Nephron progenitor cell (in vitro differentiated cells): ENCODE results near the gene NFATC1.

Source experiments
- DNase-seq: peaks from one replicate; pipeline ENCODE4 v3.0.0; 2021
- H3K27ac Mint-ChIP-seq: 2 replicates; pipeline ENCODE4 v1.8.0; 2021; ENCODE audit warnings: mild to moderate bottlenecking, moderate library complexity, mixed read lengths
- H3K27me3 Mint-ChIP-seq: 2 replicates; pipeline ENCODE4 v1.8.0; 2021; ENCODE audit warnings: mild to moderate bottlenecking, low read depth, mixed read lengths; ENCODE audit not compliant: poor library complexity
- H3K36me3 Mint-ChIP-seq: 2 replicates; pipeline ENCODE4 v1.8.0; 2021; ENCODE audit warnings: low read depth, mixed read lengths
- H3K4me1 Mint-ChIP-seq: 2 replicates; pipeline ENCODE4 v1.8.0; 2021; ENCODE audit warnings: mixed read lengths
- H3K4me3 Mint-ChIP-seq: 2 replicates; pipeline ENCODE4 v1.8.0; 2021; ENCODE audit warnings: mild to moderate bottlenecking, moderate library complexity, mixed read lengths
- H3K9me3 Mint-ChIP-seq: 2 replicates; pipeline ENCODE4 v1.8.0; 2021; ENCODE audit warnings: mild to moderate bottlenecking, moderate library complexity, mixed read lengths
- CTCF ChIP-seq: fragments of 200-600 bp; sonication (generic); IDR thresholded peaks from 2 replicates; pipeline ENCODE4 v1.5.0; 2021; ENCODE audit warnings: antibody characterized with exemption

Gene NFATC1

GRCh38 chr18:79575891-79576685 lies 180.4 kb downstream of the NFATC1 start:
- no peak overlapping the region for H3K27ac Mint-ChIP-seq
- DNase-seq = no peak
- peaks cover 27% of the 10 kb centered on the region for H3K9me3 Mint-ChIP-seq
- H3K4me3 Mint-ChIP-seq = no peak overlapping the region
- TF ChIP-seq CTCF = no peak
- peaks cover 6% of the 10 kb centered on the region for H3K36me3 Mint-ChIP-seq
- peaks cover 31% of the 10 kb centered on the region for H3K4me1 Mint-ChIP-seq
- no peaks in the 10 kb centered on the region for H3K27me3 Mint-ChIP-seq

GRCh38 chr18:79576686-79577351 lies 181.1 kb downstream of the NFATC1 start:
- no peak overlapping the region for H3K27ac Mint-ChIP-seq
- no peak overlapping the region for H3K4me3 Mint-ChIP-seq
- TF ChIP-seq CTCF = no peak
- peaks cover 29% of the 10 kb centered on the region for H3K4me1 Mint-ChIP-seq
- peaks cover 21% of the 10 kb centered on the region for H3K9me3 Mint-ChIP-seq
- H3K27me3 Mint-ChIP-seq = no peaks in the 10 kb centered on the region
- peaks cover 6% of the 10 kb centered on the region for H3K36me3 Mint-ChIP-seq
- no peak for DNase-seq

- DNase-seq = no peak
- H3K36me3 Mint-ChIP-seq = no peaks in the 10 kb centered on the region
These were observed 182.0 kb downstream of the NFATC1 start for GRCh38 chr18:79577451-79578395.

GRCh38 chr18:79578396-79579260 lies 182.9 kb downstream of the NFATC1 start:
- Mint-ChIP-seq H3K27me3 (no peaks in the 10 kb centered on the region), H3K27ac (no peak overlapping the region), H3K9me3 (peaks cover 3% of the 10 kb centered on the region), H3K36me3 (no peaks in the 10 kb centered on the region), H3K4me1 (peaks cover 29% of the 10 kb centered on the region), H3K4me3 (no peak overlapping the region)
- TF ChIP-seq CTCF = no peak
- DNase-seq = no peak

More at GRCh38 chr18:79577451-79578395, 182.0 kb downstream of the NFATC1 start:
- H3K4me1 Mint-ChIP-seq = peaks cover 29% of the 10 kb centered on the region
- peaks cover 12% of the 10 kb centered on the region for H3K9me3 Mint-ChIP-seq
- H3K27me3 Mint-ChIP-seq = no peaks in the 10 kb centered on the region
- no peak overlapping the region for H3K4me3 Mint-ChIP-seq
- H3K27ac Mint-ChIP-seq = no peak overlapping the region
- TF ChIP-seq CTCF = no peak
